ENCODE results near the gene FBP2.
"Not testable (repeated sequence)": the region's sequence is repeated elsewhere in the genome, so short reads cannot be mapped to it uniquely, and the experiment has no call there.

Gene FBP2

GRCh38 chr9:94545940-94546339, 47.7 kb downstream of the FBP2 start:
- TF ChIP-seq, protein P1, sequence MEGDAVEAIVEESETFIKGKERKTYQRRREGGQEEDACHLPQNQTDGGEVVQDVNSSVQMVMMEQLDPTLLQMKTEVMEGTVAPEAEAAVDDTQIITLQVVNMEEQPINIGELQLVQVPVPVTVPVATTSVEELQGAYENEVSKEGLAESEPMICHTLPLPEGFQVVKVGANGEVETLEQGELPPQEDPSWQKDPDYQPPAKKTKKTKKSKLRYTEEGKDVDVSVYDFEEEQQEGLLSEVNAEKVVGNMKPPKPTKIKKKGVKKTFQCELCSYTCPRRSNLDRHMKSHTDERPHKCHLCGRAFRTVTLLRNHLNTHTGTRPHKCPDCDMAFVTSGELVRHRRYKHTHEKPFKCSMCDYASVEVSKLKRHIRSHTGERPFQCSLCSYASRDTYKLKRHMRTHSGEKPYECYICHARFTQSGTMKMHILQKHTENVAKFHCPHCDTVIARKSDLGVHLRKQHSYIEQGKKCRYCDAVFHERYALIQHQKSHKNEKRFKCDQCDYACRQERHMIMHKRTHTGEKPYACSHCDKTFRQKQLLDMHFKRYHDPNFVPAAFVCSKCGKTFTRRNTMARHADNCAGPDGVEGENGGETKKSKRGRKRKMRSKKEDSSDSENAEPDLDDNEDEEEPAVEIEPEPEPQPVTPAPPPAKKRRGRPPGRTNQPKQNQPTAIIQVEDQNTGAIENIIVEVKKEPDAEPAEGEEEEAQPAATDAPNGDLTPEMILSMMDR (IDR thresholded peaks at IDR 0.05; ENCODE audit: borderline replicate concordance, insufficient read depth, low read depth, low read length), result no peak
- H3K4me3 ChIP-seq (ENCODE audit: low read depth, low read length), result no peak overlapping the region

GRCh38 chr9:94544335-94544734, 49.3 kb downstream of the FBP2 start:
- not testable (repeated sequence) for H3K4me3 ChIP-seq (ENCODE audit: low read depth, low read length)

GRCh38 chr9:94538908-94539307, 54.7 kb downstream of the FBP2 start:
- H3K4me3 ChIP-seq (ENCODE audit: low read depth, low read length), result no peak overlapping the region
- TF ChIP-seq, protein P1 (IDR thresholded peaks at IDR 0.05; ENCODE audit: borderline replicate concordance, insufficient read depth, low read depth, low read length), result no peak

- TF ChIP-seq, protein P1 (IDR thresholded peaks at IDR 0.05; ENCODE audit: borderline replicate concordance, insufficient read depth, low read depth, low read length), result no peak
- no peak overlapping the region for H3K4me3 ChIP-seq (ENCODE audit: low read depth, low read length)
Observed at GRCh38 chr9:94534901-94535300, 58.7 kb downstream of the FBP2 start.

GRCh38 chr9:94533601-94534000, 60.0 kb downstream of the FBP2 start:
- TF ChIP-seq, protein P1 (IDR thresholded peaks at IDR 0.05; ENCODE audit: borderline replicate concordance, insufficient read depth, low read depth, low read length), result no peak
- no peak overlapping the region for H3K4me3 ChIP-seq (ENCODE audit: low read depth, low read length)

GRCh38 chr9:94533155-94533554, 60.5 kb downstream of the FBP2 start:
- TF ChIP-seq, protein P1 (IDR thresholded peaks at IDR 0.05; ENCODE audit: borderline replicate concordance, insufficient read depth, low read depth, low read length), result no peak
- no peak overlapping the region for H3K4me3 ChIP-seq (ENCODE audit: low read depth, low read length)

GRCh38 chr9:94528886-94529285, 64.7 kb downstream of the FBP2 start:
- TF ChIP-seq, protein P1 (IDR thresholded peaks at IDR 0.05; ENCODE audit: borderline replicate concordance, insufficient read depth, low read depth, low read length), result no peak
- H3K4me3 ChIP-seq (ENCODE audit: low read depth, low read length), result no peak overlapping the region

DNA sequence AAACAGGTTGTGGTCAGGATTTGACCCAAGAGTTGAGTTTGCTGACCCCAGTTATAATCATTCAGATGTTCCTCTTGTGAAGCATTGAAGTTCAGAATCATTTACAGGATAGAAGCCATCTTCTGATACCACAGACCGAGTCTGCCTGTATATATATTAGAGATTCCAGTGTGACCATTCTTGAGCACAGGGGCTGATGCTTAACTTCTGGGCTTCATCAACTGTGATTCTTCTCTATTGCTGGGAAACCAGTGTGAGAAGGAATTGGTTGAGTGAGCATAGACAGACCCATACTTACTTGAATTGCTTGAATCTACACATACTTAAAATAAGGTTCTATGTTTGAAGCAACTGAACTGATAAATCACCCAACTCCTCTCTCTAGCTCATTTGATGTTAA, 66.7 kb downstream of the FBP2 start:
- TF ChIP-seq, protein P1 (IDR thresholded peaks at IDR 0.05; ENCODE audit: borderline replicate concordance, insufficient read depth, low read depth, low read length), result no peak
- H3K4me3 ChIP-seq (ENCODE audit: low read depth, low read length), result no peak overlapping the region
